Measurements from ENCODE around the gene NDUFS1. TPM values are rescaled to one million over a fixed set of nuclear protein-coding genes. Genes with fewer than 3 reads are reported as not detected.

Gene NDUFS1
- total RNA-seq, 1 experiment from 2014 or later: 102 TPM

- no peaks in the 10 kb centered on the region for H3K27me3 Mint-ChIP-seq (ENCODE audit: low read depth)
- H3K18ac ChIP-seq (ENCODE audit: insufficient read length, low read depth, low read length): no peak overlapping the region
- no peak overlapping the region for H3K14ac ChIP-seq (ENCODE audit: insufficient read depth, low read length)
- no peaks in the 10 kb centered on the region for H3K9me3 Mint-ChIP-seq
- no peak overlapping the region for H3K4me3 Mint-ChIP-seq
- no peak overlapping the region for H3K23ac ChIP-seq (ENCODE audit: insufficient read length, low read depth, low read length)
- no peaks in the 10 kb centered on the region for H3K79me2 ChIP-seq (ENCODE audit: insufficient read depth, low read length)
- H4K20me1 ChIP-seq (ENCODE audit: control insufficient read depth, insufficient read depth, insufficient read length): no peaks in the 10 kb centered on the region
- TF ChIP-seq CTCF (conservative IDR thresholded peaks at IDR 0.05): no peak
- no peaks in the 10 kb centered on the region for H3K79me1 ChIP-seq (ENCODE audit: insufficient read depth, low read depth, low read length, poor library complexity, severe bottlenecking)
- H3K27ac Mint-ChIP-seq: no peak overlapping the region
- no peaks in the 10 kb centered on the region for H3K27me3 ChIP-seq (ENCODE audit: insufficient read depth, low read length)
- peaks cover 5 to 9% of the 10 kb centered on the region in 2 experiments for H3K4me1 Mint-ChIP-seq
- H3K36me3 Mint-ChIP-seq (ENCODE audit: insufficient read depth in 1 of 3, low read depth in 3 of 3): no peaks in the 10 kb centered on the region
- no peak overlapping the region for H2AFZ ChIP-seq (ENCODE audit: low read length)
- no peak overlapping the region for H2BK120ac ChIP-seq (ENCODE audit: low read depth, low read length, poor library complexity, severe bottlenecking)
- H2BK5ac ChIP-seq (ENCODE audit: insufficient read length, low read length): no peak overlapping the region
- H4K5ac ChIP-seq (ENCODE audit: insufficient read length, low read depth, low read length): no peak overlapping the region
- no peak overlapping the region for H3K4ac ChIP-seq (ENCODE audit: low read depth, low read length)
- H2BK20ac ChIP-seq (ENCODE audit: low read depth, low read length, poor library complexity, severe bottlenecking): no peak overlapping the region
- WGBS (ENCODE audit: extremely low coverage, insufficient read length, low lambda C conversion rate): no CpG with 5 or more reads among the region's 3 CpGs
- H3K4me1 ChIP-seq (ENCODE audit: insufficient read depth, low read length): no peaks in the 10 kb centered on the region
- H3K9ac ChIP-seq (ENCODE audit: extremely low read depth, insufficient read length, low read length): no peak overlapping the region
- H2BK15ac ChIP-seq (ENCODE audit: low read depth, low read length): no peak overlapping the region
- no peak for DNase-seq
- H3K27ac ChIP-seq (ENCODE audit: insufficient read length, low read depth, low read length): no peak overlapping the region
- no peak overlapping the region for H2AK5ac ChIP-seq (ENCODE audit: insufficient read length, low read length)
- no peak overlapping the region for H4K91ac ChIP-seq (ENCODE audit: insufficient read length, low read depth, low read length)
- H3K9me3 ChIP-seq (ENCODE audit: control insufficient read depth, low read depth, low read length): no peaks in the 10 kb centered on the region
- no peak overlapping the region for H4K8ac ChIP-seq (replicated peaks; ENCODE audit: insufficient read length, low read depth, low read length)
- H3T11ph ChIP-seq (ENCODE audit: low read length): no peak overlapping the region
- no peak overlapping the region for H3K4me2 ChIP-seq (ENCODE audit: insufficient read depth, insufficient read length, low read length)
- H3K23me2 ChIP-seq (ENCODE audit: insufficient read length, low read depth, low read length, poor library complexity, severe bottlenecking): no peaks in the 10 kb centered on the region
- no peak overlapping the region for H3K56ac ChIP-seq (ENCODE audit: insufficient read length, low read depth, low read length)
- no peak overlapping the region for H2BK12ac ChIP-seq (ENCODE audit: insufficient read length, low read depth, low read length)
Observed at GRCh38 chr2:206192157-206192556, 32.9 kb upstream of the NDUFS1 start.
